IMR-90 (cell line): ENCODE data around the gene NET1. TPM values are rescaled to one million over a fixed set of nuclear protein-coding genes. Genes with fewer than 3 reads are reported as not detected.
A peak's percentile ranks its signal among the peaks of the same experiment; 100 is the strongest.

Experiments
- ATAC-seq: fragments of 200-7000 bp; cut with Tn5 transposase; 2 replicates; pipeline ENCODE4 v1.9.1; 2020; ENCODE audit warnings: low read depth, mild to moderate bottlenecking, moderate library complexity
- BruUV-seq: library from RNA; stranded (reverse); fragments of 400-500 nt; replicated peaks from 2 replicates; lab custom pipeline; 2021; lab: Mats Ljungman, UMichigan
- CTCF ChIA-PET: fragments of 300-600 bp; formaldehyde crosslinking; extraction: SDS; loops from one replicate; lab custom pipeline; 2021; ENCODE audit warnings: antibody characterized with exemption; lab: Yijun Ruan, JAX
- POLR2A ChIA-PET: fragments of 300-600 bp; sonication (Branson Sonifier 250); formaldehyde crosslinking; loops from one replicate; lab custom pipeline; 2022; ENCODE audit warnings: antibody characterized with exemption; ENCODE audit not compliant: unreplicated experiment; lab: Charles Lee
- DNase-seq: peaks from one replicate; pipeline ENCODE4 v3.0.0; 2013
- H2AFZ ChIP-seq: replicated peaks from 2 replicates; pipeline ENCODE3; 2013; ENCODE audit warnings: low read length, mild to moderate bottlenecking; ENCODE audit not compliant: poor library complexity
- H2AK5ac ChIP-seq: 2 replicates; pipeline ENCODE4 v1.6.1; 2013; ENCODE audit warnings: low read depth, low read length, inconsistent platforms
- H2AK9ac ChIP-seq: replicated peaks from 2 replicates; pipeline ENCODE3; 2013; ENCODE audit warnings: mild to moderate bottlenecking, low read depth, low read length, moderate library complexity; ENCODE audit not compliant: poor library complexity
- H2BK120ac ChIP-seq: 2 replicates; pipeline ENCODE4 v1.6.1; 2013; ENCODE audit warnings: low read depth, low read length, inconsistent platforms
- H2BK15ac ChIP-seq: 3 replicates; pipeline ENCODE4 v1.6.1; 2013; ENCODE audit warnings: low read depth, low read length, inconsistent platforms
- H2BK20ac ChIP-seq: 2 replicates; pipeline ENCODE4 v1.6.1; 2013; ENCODE audit warnings: low read depth, mild to moderate bottlenecking, inconsistent platforms, low read length, moderate library complexity
- H2BK5ac ChIP-seq: 2 replicates; pipeline ENCODE4 v1.6.1; 2013; ENCODE audit warnings: mild to moderate bottlenecking, low read depth, low read length, inconsistent platforms; ENCODE audit not compliant: poor library complexity, severe bottlenecking
- H3K14ac ChIP-seq: replicated peaks from 2 replicates; pipeline ENCODE4 v1.6.1; 2013; ENCODE audit warnings: low read depth, low read length, inconsistent platforms
- H3K18ac ChIP-seq: 2 replicates; pipeline ENCODE4 v1.6.1; 2013; ENCODE audit warnings: low read depth, low read length, control low read depth
- H3K23ac ChIP-seq: 2 replicates; pipeline ENCODE4 v1.6.1; 2013; ENCODE audit warnings: low read depth, low read length, inconsistent platforms
- H3K27ac ChIP-seq: 2 replicates; pipeline ENCODE4 v1.5.1; 2013; ENCODE audit warnings: mild to moderate bottlenecking, control low read depth, low read length; ENCODE audit not compliant: insufficient read depth
- H3K27me3 ChIP-seq: 2 replicates; pipeline ENCODE4 v1.6.1; 2013; ENCODE audit warnings: low read length; ENCODE audit not compliant: control insufficient read depth, insufficient read depth
- H3K36me3 ChIP-seq: 2 replicates; pipeline ENCODE4 v1.6.1; 2013; ENCODE audit warnings: low read length, mixed read lengths; ENCODE audit not compliant: control insufficient read depth, insufficient read depth
- H3K4ac ChIP-seq: 2 replicates; pipeline ENCODE4 v1.6.1; 2013; ENCODE audit warnings: low read depth, low read length, inconsistent platforms
- H3K4me1 ChIP-seq: 2 replicates; pipeline ENCODE4 v1.6.1; 2013; ENCODE audit warnings: low read length, mixed read lengths; ENCODE audit not compliant: control insufficient read depth, insufficient read depth
- H3K4me2 ChIP-seq: 2 replicates; pipeline ENCODE4 v1.6.1; 2013; ENCODE audit warnings: low read depth, mild to moderate bottlenecking, control low read depth, low read length, moderate library complexity
- H3K4me3 ChIP-seq: 2 replicates; pipeline ENCODE4 v1.5.1; 2013; ENCODE audit warnings: low read depth, mild to moderate bottlenecking, control low read depth, low read length, moderate library complexity; ENCODE audit not compliant: insufficient read depth
- H3K56ac ChIP-seq: 2 replicates; pipeline ENCODE4 v1.6.1; 2013; ENCODE audit warnings: low read length, inconsistent platforms; ENCODE audit not compliant: insufficient read depth; ENCODE audit errors: extremely low read depth
- H3K79me1 ChIP-seq, 2 experiments: 2 replicates each; pipeline ENCODE4 v1.6.1; 2013; ENCODE audit warnings: low read length in 2 of 2, inconsistent platforms in 1 of 2, low read depth in 1 of 2
- H3K9ac ChIP-seq: 2 replicates; pipeline ENCODE4 v1.6.1; 2013; ENCODE audit warnings: low read depth, low read length, control low read depth
- H3K9me1 ChIP-seq: 2 replicates; pipeline ENCODE4 v1.6.1; 2013; ENCODE audit warnings: low read length, inconsistent platforms; ENCODE audit not compliant: insufficient read depth
- H3K9me3 ChIP-seq: 2 replicates; pipeline ENCODE4 v1.6.1; 2013; ENCODE audit warnings: low read length; ENCODE audit not compliant: control insufficient read depth, insufficient read depth
- H4K20me1 ChIP-seq: 2 replicates; pipeline ENCODE4 v1.6.1; 2013; ENCODE audit warnings: low read length, inconsistent platforms; ENCODE audit not compliant: insufficient read depth
- H4K5ac ChIP-seq: 2 replicates; pipeline ENCODE4 v1.6.1; 2013; ENCODE audit warnings: mild to moderate bottlenecking, low read depth, low read length, control low read depth
- H4K8ac ChIP-seq, 2 experiments: 2 replicates each; pipeline ENCODE4 v1.6.1; 2013; ENCODE audit warnings: low read depth in 2 of 2, low read length in 2 of 2, control low read depth in 1 of 2, inconsistent platforms in 1 of 2
- H4K91ac ChIP-seq: 2 replicates; pipeline ENCODE4 v1.6.1; 2013; ENCODE audit warnings: low read depth, low read length, inconsistent platforms; ENCODE audit not compliant: insufficient read depth
- BHLHE40 ChIP-seq: fragments of 150-350 bp; IDR thresholded peaks from 2 replicates; pipeline ENCODE4 v1.6.1; 2016; ENCODE audit warnings: mild to moderate bottlenecking, low read depth, low read length
- CHD1 ChIP-seq: IDR thresholded peaks from 2 replicates; pipeline ENCODE4 v1.6.1; 2012; ENCODE audit warnings: low read depth, low read length, improper control_type of control experiment
- CTCF ChIP-seq: conservative IDR thresholded peaks from 2 replicates; pipeline ENCODE4 v1.5.1; 2012; ENCODE audit warnings: mild to moderate bottlenecking, low read depth, low read length, improper control_type of control experiment
- ELK1 ChIP-seq: fragments of 150-350 bp; IDR thresholded peaks from 2 replicates; pipeline ENCODE4 v1.6.1; 2016; ENCODE audit warnings: low read depth, mild to moderate bottlenecking, low read length, moderate library complexity, borderline replicate concordance
- FOS ChIP-seq: fragments of 150-350 bp; IDR thresholded peaks from 2 replicates; pipeline ENCODE4 v1.6.1; 2016; ENCODE audit warnings: low read depth, low read length
- MAFK ChIP-seq: IDR thresholded peaks from 2 replicates; pipeline ENCODE4 v1.6.1; 2012; ENCODE audit warnings: low read depth, low read length, improper control_type of control experiment
- MAZ ChIP-seq: IDR thresholded peaks from 2 replicates; pipeline ENCODE4 v1.6.1; 2012; ENCODE audit warnings: low read depth, mild to moderate bottlenecking, low read length, improper control_type of control experiment, moderate library complexity, borderline replicate concordance
- MXI1 ChIP-seq: IDR thresholded peaks from 2 replicates; pipeline ENCODE4 v1.6.1; 2012; ENCODE audit warnings: low read depth, mild to moderate bottlenecking, low read length, moderate library complexity, borderline replicate concordance
- NFE2L2 ChIP-seq: fragments of 150-350 bp; IDR thresholded peaks from 2 replicates; pipeline ENCODE4 v1.6.1; 2016; ENCODE audit warnings: low read depth, mild to moderate bottlenecking, low read length
- POLR2A ChIP-seq: IDR thresholded peaks from 2 replicates; pipeline ENCODE4 v1.6.1; 2012; ENCODE audit warnings: mild to moderate bottlenecking, low read depth, low read length
- RAD21 ChIP-seq: IDR thresholded peaks from 2 replicates; pipeline ENCODE4 v1.6.1; 2012; ENCODE audit warnings: low read length, improper control_type of control experiment
- RCOR1 ChIP-seq: IDR thresholded peaks from 2 replicates; pipeline ENCODE4 v1.6.1; 2012; ENCODE audit warnings: mild to moderate bottlenecking, low read length, improper control_type of control experiment; ENCODE audit not compliant: insufficient replicate concordance
- RFX5 ChIP-seq: IDR thresholded peaks from 2 replicates; pipeline ENCODE4 v1.8.0; 2012; ENCODE audit warnings: low read depth, mild to moderate bottlenecking, low read length, moderate library complexity
- SMC3 ChIP-seq: fragments of 150-350 bp; IDR thresholded peaks from 2 replicates; pipeline ENCODE4 v1.6.1; 2016; ENCODE audit warnings: low read depth, mild to moderate bottlenecking, antibody characterized with exemption, low read length, moderate library complexity
- WGBS, 2 experiments: methylation state at CpG; one replicate each; pipeline versions ENCODE4 v1.1.5 to v1.1.7; 2013; ENCODE audit warnings: missing lambda C conversion rate in 2 of 2; ENCODE audit not compliant: insufficient read length in 1 of 2; ENCODE audit errors: extremely low coverage in 2 of 2; 5-methylcytosine and 5-hydroxymethylcytosine counted together
- dilution Hi-C: fragments of 300-500 bp; cut with HindIII; formaldehyde crosslinking; loops from one replicate; pipeline ENCODE4 v1.14.3; 2018; ENCODE audit warnings: low sequenced_read_pairs; ENCODE audit not compliant: unreplicated experiment
- in situ Hi-C: fragments of 300-500 bp; cut with MboI; formaldehyde crosslinking; loops from 3 replicates; pipeline ENCODE4 v1.14.3; 2019; ENCODE audit warnings: low sequenced_read_pairs, inconsistent platforms, mixed read lengths
- intact Hi-C: fragments of 100-400 bp; cut with micrococcal nuclease; formaldehyde crosslinking; loops from 2 replicates; pipeline ENCODE4 v1.10.0; 2022
- polyA plus RNA-seq, 3 experiments: library from polyadenylated mRNA; depleted of rRNA; stranded (reverse); fragments of >200 nt; gene quantifications; 2 replicates each; pipeline ENCODE4 v1.2.3, GENCODE V29; 2012; ENCODE audit warnings: low replicate concordance in 1 of 3
- total RNA-seq: library from RNA; depleted of rRNA; stranded (reverse); fragments of >200 nt; gene quantifications from 2 replicates; pipeline ENCODE4 v1.2.3, GENCODE V29; 2012

The NET1 gene
- total and polyA plus RNA-seq, 2 of the 4 experiments (the other 2 are of a cell fraction) = 20.0 to 54.7 TPM

GRCh38 chr10:5443429-5443828 lies 31.1 kb downstream of the NET1 start:
- Histone ChIP-seq H3K4me3 (no peak overlapping the region), H3K36me3 (no peaks in the 10 kb centered on the region), H2BK15ac (no peak overlapping the region), H3K9me3 (no peaks in the 10 kb centered on the region), H2AFZ (no peak overlapping the region), H2BK20ac (no peak overlapping the region), H3K9me1 (no peaks in the 10 kb centered on the region), H2AK9ac (no peak overlapping the region), H3K23ac (no peak overlapping the region; the same call in 1 of the 2 replicates), H3K27ac (no peak overlapping the region), H3K14ac (no peak overlapping the region), H4K5ac (no peak overlapping the region), H3K4me2 (peak overlapping the region; percentile 14; the same call in 1 of the 2 replicates), H3K9ac (no peak overlapping the region), H2AK5ac (no peak overlapping the region), H3K4ac (no peak overlapping the region), H4K91ac (no peak overlapping the region), H3K27me3 (no peaks in the 10 kb centered on the region), H3K79me1 (peaks cover 13 to 29% of the 10 kb centered on the region in 2 experiments), H3K18ac (peak overlapping the region; percentile 7; the same call in 1 of the 2 replicates), H4K8ac (no peak overlapping the region), H3K56ac (no peak overlapping the region), H2BK5ac (no peak overlapping the region), H4K20me1 (no peaks in the 10 kb centered on the region), H3K4me1 (no peaks in the 10 kb centered on the region), H2BK120ac (no peak overlapping the region)
- ATAC-seq (no peak), DNase-seq (no peak)
- in situ Hi-C loops (loop anchor here (5.0 kb wide), 1 partner anchor 179 kb away; no protein-coding TSS in a partner anchor), intact Hi-C loops (loop anchor here (5.0 kb wide), 1 partner anchor 429 kb away; no protein-coding TSS in a partner anchor), dilution Hi-C loops (no loop called here)
- no CpG with 5 or more reads among the region's 1 CpG for WGBS, 2 experiments
- ChIA-PET POLR2A (no interaction called here), CTCF (interaction anchor here (1.5 to 5.7 kb wide), 5 partner anchors 10 to 629 kb away, joined by 3 to 48 read pairs (median 6); no protein-coding TSS in a partner anchor)
- BruUV-seq = no TSS peak
- TF ChIP-seq BHLHE40 (no peak), MAZ (no peak), RFX5 (no peak), RCOR1 (no peak), RAD21 (no peak), SMC3 (no peak), CHD1 (no peak), POLR2A (no peak), MXI1 (no peak), NFE2L2 (no peak), CTCF (no peak), MAFK (no peak), FOS (no peak), ELK1 (no peak)
